BLaER1 (cell line): ENCODE data around the gene ERVW-1.

Experiments
- H3K27ac ChIP-seq: shearing (Covaris generic); formaldehyde crosslinking; 2 replicates; pipeline ENCODE4 v1.8.1; 2022
- H3K27me3 ChIP-seq: shearing (Covaris generic); formaldehyde crosslinking; 2 replicates; pipeline ENCODE4 v1.8.1; 2022
- H3K36me3 ChIP-seq: shearing (Covaris generic); formaldehyde crosslinking; 2 replicates; pipeline ENCODE4 v1.8.1; 2022
- H3K4me1 ChIP-seq: shearing (Covaris generic); formaldehyde crosslinking; 2 replicates; pipeline ENCODE4 v1.8.1; 2022
- H3K4me2 ChIP-seq: shearing (Covaris generic); formaldehyde crosslinking; 2 replicates; pipeline ENCODE4 v1.8.1; 2022
- H3K4me3 ChIP-seq: shearing (Covaris generic); formaldehyde crosslinking; 2 replicates; pipeline ENCODE4 v1.8.1; 2022
- H3K9ac ChIP-seq: shearing (Covaris generic); formaldehyde crosslinking; 2 replicates; pipeline ENCODE4 v1.8.1; 2022
- H3K9me3 ChIP-seq: shearing (Covaris generic); formaldehyde crosslinking; 2 replicates; pipeline ENCODE4 v1.8.1; 2022
- H4K20me1 ChIP-seq: shearing (Covaris generic); formaldehyde crosslinking; 2 replicates; pipeline ENCODE4 v1.8.1; 2022
- Cebpa-rat ChIP-seq: shearing (Covaris generic); IDR thresholded peaks from 2 replicates; pipeline ENCODE4 v1.8.1; 2022

ERVW-1 gene

GRCh38 chr7:92425311-92425947, 52.3 kb downstream of the ERVW-1 start:
- H3K27me3 ChIP-seq, result no peaks in the 10 kb centered on the region
- no peak overlapping the region for H3K4me3 ChIP-seq
- no peaks in the 10 kb centered on the region for H3K36me3 ChIP-seq
- H4K20me1 ChIP-seq, result no peaks in the 10 kb centered on the region
- H3K27ac ChIP-seq, result no peak overlapping the region
- no peaks in the 10 kb centered on the region for H3K9me3 ChIP-seq
- no peak overlapping the region for H3K4me2 ChIP-seq
- peaks cover 14% of the 10 kb centered on the region; the same call in 1 of the 2 replicates for H3K4me1 ChIP-seq
- TF ChIP-seq Cebpa-rat, result no peak
- no peak overlapping the region for H3K9ac ChIP-seq

- Histone ChIP-seq H3K9ac (no peak overlapping the region), H3K4me1 (peaks cover 14% of the 10 kb centered on the region; the same call in 1 of the 2 replicates), H4K20me1 (no peaks in the 10 kb centered on the region), H3K36me3 (no peaks in the 10 kb centered on the region), H3K27me3 (no peaks in the 10 kb centered on the region), H3K27ac (no peak overlapping the region), H3K4me2 (peak overlapping the region; percentile 77), H3K9me3 (no peaks in the 10 kb centered on the region), H3K4me3 (no peak overlapping the region)
- TF ChIP-seq Cebpa-rat, result no peak
These were observed 54.0 kb downstream of the ERVW-1 start for GRCh38 chr7:92423710-92424131.

DNA sequence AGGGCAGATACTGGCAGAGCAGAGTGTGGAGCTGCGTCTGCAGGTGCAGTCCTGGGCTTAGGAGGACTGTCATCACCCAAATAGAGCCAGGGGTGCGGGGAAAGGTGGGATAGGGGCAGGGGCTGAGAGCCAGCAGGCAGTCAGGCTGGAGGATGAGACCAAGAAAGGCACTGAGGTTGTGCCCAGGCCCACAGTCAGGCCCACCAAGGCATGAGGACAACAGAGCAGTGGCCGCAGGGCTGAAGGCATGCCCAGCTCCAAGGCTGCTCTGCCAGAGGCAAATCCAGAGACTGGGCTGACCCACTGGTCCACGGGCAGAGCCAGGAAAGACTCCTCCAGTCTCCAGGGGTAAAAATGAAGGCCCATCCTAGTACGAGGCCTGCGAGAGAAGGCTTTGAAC, 54.8 kb downstream of the ERVW-1 start:
- Histone ChIP-seq H3K9me3 (no peaks in the 10 kb centered on the region), H4K20me1 (no peaks in the 10 kb centered on the region), H3K27ac (no peak overlapping the region), H3K4me1 (peaks cover 14% of the 10 kb centered on the region; the same call in 1 of the 2 replicates), H3K9ac (no peak overlapping the region), H3K4me2 (no peak overlapping the region), H3K27me3 (no peaks in the 10 kb centered on the region), H3K36me3 (no peaks in the 10 kb centered on the region), H3K4me3 (no peak overlapping the region)
- TF ChIP-seq Cebpa-rat, result no peak

- Histone ChIP-seq H3K4me2 (no peak overlapping the region), H3K36me3 (no peaks in the 10 kb centered on the region), H3K9ac (no peak overlapping the region)
These were observed 55.9 kb downstream of the ERVW-1 start for GRCh38 chr7:92421676-92422435.

More at GRCh38 chr7:92421676-92422435, 55.9 kb downstream of the ERVW-1 start:
- no peak overlapping the region for H3K27ac ChIP-seq
- no peak overlapping the region for H3K4me3 ChIP-seq
- H3K27me3 ChIP-seq, result no peaks in the 10 kb centered on the region
- peaks cover 14% of the 10 kb centered on the region; the same call in 1 of the 2 replicates for H3K4me1 ChIP-seq
- H3K9me3 ChIP-seq, result no peaks in the 10 kb centered on the region
- TF ChIP-seq Cebpa-rat, result no peak
- H4K20me1 ChIP-seq, result no peaks in the 10 kb centered on the region
